ENCODE results near the gene ACO2. TPM values are rescaled to one million over a fixed set of nuclear protein-coding genes. Genes with fewer than 3 reads are reported as not detected.

The ACO2 gene
- total and polyA plus RNA-seq, 2 of the 8 experiments (the other 6 are each of a cell fraction or from before 2014, with no cell fraction given), result 52.8 to 75.4 TPM

GRCh38 chr22:41565403-41566054, 96.6 kb downstream of the ACO2 start (continued):
- TF ChIP-seq JUND (IDR thresholded peaks at IDR 0.05; ENCODE audit: low read length), result no peak
- TF ChIP-seq CBX8 (IDR thresholded peaks at IDR 0.05; ENCODE audit: borderline replicate concordance, low read depth, low read length), result no peak

Measured in H1 (cell line).